Measurements from ENCODE around the gene KRTAP9-9. TPM values are rescaled to one million over a fixed set of nuclear protein-coding genes. Genes with fewer than 3 reads are reported as not detected.
A peak's percentile ranks its signal among the peaks of the same experiment; 100 is the strongest.

The KRTAP9-9 gene
- total and polyA plus RNA-seq, 2 of the 8 experiments (the other 6 are each of a cell fraction or from before 2014, with no cell fraction given): not detected

GRCh38 chr17:41212524-41213169 lies 42.5 kb upstream of the KRTAP9-9 start:
- H3K9me3 ChIP-seq (ENCODE audit: insufficient read depth in 2 of 2, low read depth in 1 of 2, low read length in 1 of 2): 0 out of 4 replicates have a peak, but pooled peaks cover 0 to under 1% of the 10 kb centered on the region in 2 experiments
- H2BK5ac ChIP-seq (ENCODE audit: low read depth, low read length): peak overlapping the region; percentile 67; the same call in 1 of the 2 replicates
- no peak overlapping the region for H3K14ac ChIP-seq (ENCODE audit: insufficient read length)
- H3K18ac ChIP-seq (ENCODE audit: extremely low read depth, low read length): no peak overlapping the region
- H3K23ac ChIP-seq (ENCODE audit: insufficient read length): no peak overlapping the region
- H3K27me3 ChIP-seq (replicated peaks in 1 of 4; ENCODE audit: control insufficient read depth in 3 of 4, extremely low read depth in 1 of 4, insufficient read depth in 3 of 4, low read length in 3 of 4): no peaks in the 10 kb centered on the region
- H2BK15ac ChIP-seq (ENCODE audit: low read length): no peak overlapping the region; the same call in 1 of the 2 replicates
- 0 out of 7 replicates have a peak overlapping the region, but pooled peaks of 1 of the 4 experiments have one; percentile 13 for H3K9ac ChIP-seq (replicated peaks in 1 of 4; ENCODE audit: extremely low read depth in 1 of 4, low read depth in 3 of 4, low read length in 3 of 4)
- H2BK12ac ChIP-seq (ENCODE audit: low read depth, low read length): peak overlapping the region; percentile 23; the same call in 1 of the 2 replicates
- no peaks in the 10 kb centered on the region for H3K79me2 ChIP-seq (ENCODE audit: control insufficient read depth in 1 of 2, insufficient read depth in 2 of 2, low read length in 2 of 2)
- no peak overlapping the region for H2AFZ ChIP-seq (ENCODE audit: low read length)
- no peak overlapping the region for H4K5ac ChIP-seq (ENCODE audit: insufficient read length, low read depth, low read length)
- H3K4me2 ChIP-seq (ENCODE audit: insufficient read depth in 1 of 2, low read depth in 2 of 2, low read length in 2 of 2): no peak overlapping the region
- no peaks in the 10 kb centered on the region for H3K4me1 ChIP-seq (replicated peaks in 1 of 4; ENCODE audit: control insufficient read depth in 3 of 4, insufficient read depth in 4 of 4, low read length in 3 of 4)
- peak overlapping the region; percentile 77; the same call in 1 of the 2 replicates for H4K8ac ChIP-seq (ENCODE audit: extremely low read depth, insufficient read depth, low read length)
- no peaks in the 10 kb centered on the region for H3K36me3 ChIP-seq (ENCODE audit: control insufficient read depth in 2 of 4, insufficient read depth in 4 of 4, low read length in 3 of 4)
- H3K4ac ChIP-seq (replicated peaks; ENCODE audit: insufficient read length, low read depth, low read length): no peak overlapping the region
- ChIA-PET CTCF (ENCODE audit: partially characterized antibody) (interaction anchor here (0.8 to 1.4 kb wide), 4 partner anchors 13 to 336 kb away, joined by 3 read pairs; no protein-coding TSS in a partner anchor), POLR2A (ENCODE audit: partially characterized antibody) (no interaction called here)
- H2AK5ac ChIP-seq (ENCODE audit: low read depth, low read length): no peak overlapping the region
- no peak overlapping the region for H2BK120ac ChIP-seq (replicated peaks; ENCODE audit: low read depth, low read length)
- no peaks in the 10 kb centered on the region for H4K20me1 ChIP-seq (replicated peaks in 1 of 2; ENCODE audit: control insufficient read depth in 1 of 2, insufficient read depth in 2 of 2, low read length in 2 of 2)
- H3K27ac ChIP-seq (ENCODE audit: low read depth, low read length): no peak overlapping the region
- no peak overlapping the region for H4K91ac ChIP-seq (replicated peaks; ENCODE audit: insufficient read length, low read length)
- H3K56ac ChIP-seq (replicated peaks; ENCODE audit: insufficient read length, low read depth, low read length): no peak overlapping the region
- H2BK20ac ChIP-seq (ENCODE audit: low read length): no peak overlapping the region
- FAIRE-seq (no peak), DNase-seq (ENCODE audit: low read depth in 1 of 2, low spot score in 2 of 2) (no peak)
- no peaks in the 10 kb centered on the region for H3K79me1 ChIP-seq (ENCODE audit: low read depth, low read length)
- H3K4me3 ChIP-seq (ENCODE audit: extremely low read depth in 1 of 4, insufficient read depth in 2 of 4, low read depth in 3 of 4, low read length in 4 of 4): no peak overlapping the region
- H3K23me2 ChIP-seq (ENCODE audit: low read depth, low read length): no peaks in the 10 kb centered on the region
- WGBS, 2 experiments (ENCODE audit: extremely low coverage in 1 of 2, insufficient coverage in 1 of 2, insufficient read length in 1 of 2, insufficient replicate concordance in 2 of 2, low coverage in 1 of 2, low lambda C conversion rate in 2 of 2, missing lambda C conversion rate in 1 of 2): 85% methylated on average over 7 of the region's 7 CpGs; no CpG with 5 or more reads in 1 of the 2 experiments
- TF ChIP-seq RFX5 (IDR thresholded peaks at IDR 0.05; ENCODE audit: borderline replicate concordance, low read depth, low read length) (no peak), EP300 (IDR thresholded peaks at IDR 0.05; ENCODE audit: borderline replicate concordance in 1 of 2, low read depth in 2 of 2, low read length in 2 of 2) (no peak), CBX5 (IDR thresholded peaks at IDR 0.05; ENCODE audit: low read depth, low read length) (no peak), E2F6 (IDR thresholded peaks at IDR 0.05) (no peak), HDAC2 (IDR thresholded peaks at IDR 0.05; ENCODE audit: borderline replicate concordance in 1 of 2, low read depth in 2 of 2, low read length in 2 of 2) (no peak), ATF3 (IDR thresholded peaks at IDR 0.05; ENCODE audit: insufficient read depth, low read depth, low read length) (no peak), PHF8 (conservative IDR thresholded peaks at IDR 0.05; ENCODE audit: low read depth, low read length) (no peak), SP2 (IDR thresholded peaks at IDR 0.05; ENCODE audit: low read length) (no peak), BRCA1 (IDR thresholded peaks at IDR 0.05; ENCODE audit: low read depth, low read length) (no peak), EGR1 (IDR thresholded peaks at IDR 0.05; ENCODE audit: borderline replicate concordance, low read depth, low read length) (no peak), CBX8 (IDR thresholded peaks at IDR 0.05; ENCODE audit: borderline replicate concordance, low read depth, low read length) (no peak)

All from H1 (cell line).